Measurements from ENCODE around the gene WFDC9. TPM values are rescaled to one million over a fixed set of nuclear protein-coding genes. Genes with fewer than 3 reads are reported as not detected.
"Not testable (repeated sequence)": the region's sequence is repeated elsewhere in the genome, so short reads cannot be mapped to it uniquely, and the experiment has no call there.

The WFDC9 gene
- total RNA-seq, 1 donor from 2014 or later: not detected

DNA sequence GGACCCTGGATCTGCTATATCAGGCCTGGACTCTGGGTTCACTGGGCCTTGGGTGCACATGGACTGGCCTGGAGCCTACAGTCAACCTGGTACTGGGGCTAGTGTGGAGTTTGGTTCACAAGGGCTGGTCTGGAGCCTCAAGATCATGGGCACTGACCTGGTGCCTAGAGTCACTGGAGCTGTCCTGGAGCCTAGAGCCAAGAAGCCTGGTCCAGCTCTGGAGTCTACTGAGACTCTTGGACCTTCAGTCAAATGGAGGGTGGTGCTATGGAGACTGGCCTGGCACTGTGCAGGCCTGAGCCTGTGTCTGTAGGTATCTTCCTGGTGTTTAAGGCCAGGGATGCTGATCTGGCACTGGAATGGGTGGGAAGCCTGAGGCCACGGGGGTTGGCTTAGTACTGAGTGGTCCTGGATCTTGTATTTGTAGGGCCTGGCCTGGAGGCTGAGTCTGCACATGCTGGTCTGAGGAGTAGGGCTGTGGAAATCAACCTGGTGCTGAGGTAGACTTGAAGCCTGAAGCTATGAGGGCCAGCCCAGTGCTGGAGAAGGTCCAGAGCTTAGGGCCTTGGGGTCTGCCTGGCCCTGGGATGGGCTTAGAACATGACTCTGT lies 16.5 kb upstream of the WFDC9 start:
- H3K4me3 Mint-ChIP-seq: no peak overlapping the region
- H3F3A ChIP-seq (ENCODE audit: low read depth): no peaks in the 10 kb centered on the region
- no peaks in the 10 kb centered on the region for H3K36me3 Mint-ChIP-seq
- no peaks in the 10 kb centered on the region for H3K27me3 ChIP-seq
- H3K4me1 Mint-ChIP-seq: no peaks in the 10 kb centered on the region
- TF ChIP-seq EZH2 (IDR thresholded peaks at IDR 0.05) (no peak), EZH2phosphoT487 (IDR thresholded peaks at IDR 0.05) (no peak)
- TF ChIP-seq, protein P1, sequence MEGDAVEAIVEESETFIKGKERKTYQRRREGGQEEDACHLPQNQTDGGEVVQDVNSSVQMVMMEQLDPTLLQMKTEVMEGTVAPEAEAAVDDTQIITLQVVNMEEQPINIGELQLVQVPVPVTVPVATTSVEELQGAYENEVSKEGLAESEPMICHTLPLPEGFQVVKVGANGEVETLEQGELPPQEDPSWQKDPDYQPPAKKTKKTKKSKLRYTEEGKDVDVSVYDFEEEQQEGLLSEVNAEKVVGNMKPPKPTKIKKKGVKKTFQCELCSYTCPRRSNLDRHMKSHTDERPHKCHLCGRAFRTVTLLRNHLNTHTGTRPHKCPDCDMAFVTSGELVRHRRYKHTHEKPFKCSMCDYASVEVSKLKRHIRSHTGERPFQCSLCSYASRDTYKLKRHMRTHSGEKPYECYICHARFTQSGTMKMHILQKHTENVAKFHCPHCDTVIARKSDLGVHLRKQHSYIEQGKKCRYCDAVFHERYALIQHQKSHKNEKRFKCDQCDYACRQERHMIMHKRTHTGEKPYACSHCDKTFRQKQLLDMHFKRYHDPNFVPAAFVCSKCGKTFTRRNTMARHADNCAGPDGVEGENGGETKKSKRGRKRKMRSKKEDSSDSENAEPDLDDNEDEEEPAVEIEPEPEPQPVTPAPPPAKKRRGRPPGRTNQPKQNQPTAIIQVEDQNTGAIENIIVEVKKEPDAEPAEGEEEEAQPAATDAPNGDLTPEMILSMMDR (IDR thresholded peaks at IDR 0.05): no peak
- H3K9me3 Mint-ChIP-seq: peaks cover 20% of the 10 kb centered on the region
- H3K27ac ChIP-seq: no peak overlapping the region
- H2AFZ ChIP-seq (replicated peaks): no peak overlapping the region
- peaks cover 7% of the 10 kb centered on the region for H3K27me3 Mint-ChIP-seq (ENCODE audit: insufficient read depth, low read depth)
- no peaks in the 10 kb centered on the region for H3K36me3 ChIP-seq
- no peak for DNase-seq (ENCODE audit: low spot score)
- H3K4me1 ChIP-seq: no peaks in the 10 kb centered on the region
- no peak overlapping the region for H3K4me3 ChIP-seq
- H4K20me1 ChIP-seq (ENCODE audit: low read depth): no peaks in the 10 kb centered on the region
- H3K9me3 ChIP-seq (ENCODE audit: low read depth): no peaks in the 10 kb centered on the region
- H3K4me2 ChIP-seq: no peak overlapping the region
- H3K27ac Mint-ChIP-seq: no peak overlapping the region
- no peak overlapping the region for H3K9ac ChIP-seq
- H3K79me2 ChIP-seq (ENCODE audit: low read depth): no peaks in the 10 kb centered on the region

DNA sequence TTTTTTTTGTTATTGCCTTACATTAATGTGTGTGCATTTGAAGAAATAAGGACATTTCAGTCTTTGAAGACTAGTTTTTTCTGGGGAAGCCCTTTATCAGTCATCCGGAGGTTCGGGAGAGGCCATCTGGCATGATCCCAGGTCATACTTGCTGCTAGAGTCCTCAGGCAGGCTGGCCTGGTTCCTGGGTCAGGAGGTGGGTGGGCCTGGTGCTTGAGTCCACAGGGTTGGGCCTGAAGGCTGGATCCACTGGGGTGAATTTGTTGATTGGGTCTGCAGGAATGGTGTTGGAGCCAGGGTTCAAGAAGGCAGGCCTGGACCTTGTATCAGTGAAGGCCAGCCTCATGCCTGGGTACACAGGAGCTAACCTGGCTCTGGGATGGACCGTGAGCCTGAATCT lies 15.8 kb upstream of the WFDC9 start:
- no peak for DNase-seq (ENCODE audit: low spot score)
- H3K36me3 ChIP-seq: no peaks in the 10 kb centered on the region
- H3K4me3 Mint-ChIP-seq: no peak overlapping the region

DNA sequence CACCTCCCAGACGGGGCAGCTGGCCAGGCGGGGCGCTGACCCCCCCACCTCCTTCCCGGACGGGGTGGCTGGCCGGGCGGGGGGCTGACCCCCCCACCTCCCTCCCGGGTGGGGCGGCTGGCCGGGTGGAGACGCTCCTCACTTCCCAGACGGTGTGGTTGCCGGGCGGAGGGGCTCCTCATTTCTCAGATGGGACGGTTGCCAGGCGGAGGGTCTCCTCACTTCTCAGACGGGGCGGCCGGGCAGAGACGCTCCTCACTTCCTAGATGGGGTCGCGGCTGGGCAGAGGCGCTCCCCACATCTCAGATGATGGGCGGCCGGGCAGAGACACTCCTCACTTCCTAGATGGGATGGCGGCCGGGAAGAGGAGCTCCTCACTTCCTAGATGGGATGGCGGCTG lies 14.8 kb upstream of the WFDC9 start:
- not testable (repeated sequence) for H3K27ac Mint-ChIP-seq; H3K36me3 ChIP-seq; H3K27me3 Mint-ChIP-seq (ENCODE audit: insufficient read depth, low read depth); H3K9ac ChIP-seq; H3K4me3 ChIP-seq; DNase-seq (ENCODE audit: low spot score); H3F3A ChIP-seq (ENCODE audit: low read depth); H3K4me1 ChIP-seq; H3K79me2 ChIP-seq (ENCODE audit: low read depth); H3K4me3 Mint-ChIP-seq; H4K20me1 ChIP-seq (ENCODE audit: low read depth); H3K27me3 ChIP-seq; H3K9me3 ChIP-seq (ENCODE audit: low read depth); H3K4me1 Mint-ChIP-seq; H3K27ac ChIP-seq; H2AFZ ChIP-seq (replicated peaks); H3K36me3 Mint-ChIP-seq; H3K4me2 ChIP-seq
- H3K9me3 Mint-ChIP-seq: peaks cover 18% of the 10 kb centered on the region

More for the DNA sequence above, 15.8 kb upstream of the WFDC9 start:
- no peaks in the 10 kb centered on the region for H3F3A ChIP-seq (ENCODE audit: low read depth)
- Mint-ChIP-seq H3K36me3 (no peaks in the 10 kb centered on the region), H3K27ac (no peak overlapping the region), H3K9me3 (peaks cover 20% of the 10 kb centered on the region), H3K4me1 (no peaks in the 10 kb centered on the region), H3K27me3 (ENCODE audit: insufficient read depth, low read depth) (peaks cover 7% of the 10 kb centered on the region)
- no peak overlapping the region for H3K9ac ChIP-seq
- H4K20me1 ChIP-seq (ENCODE audit: low read depth): no peaks in the 10 kb centered on the region
- H3K27ac ChIP-seq: no peak overlapping the region
- TF ChIP-seq EZH2 (IDR thresholded peaks at IDR 0.05) (no peak), EZH2phosphoT487 (IDR thresholded peaks at IDR 0.05) (no peak)
- TF ChIP-seq, protein P1 (IDR thresholded peaks at IDR 0.05): no peak
- no peak overlapping the region for H3K4me3 ChIP-seq
- H2AFZ ChIP-seq (replicated peaks): no peak overlapping the region
- no peaks in the 10 kb centered on the region for H3K27me3 ChIP-seq
- no peaks in the 10 kb centered on the region for H3K9me3 ChIP-seq (ENCODE audit: low read depth)
- no peak overlapping the region for H3K4me2 ChIP-seq
- H3K79me2 ChIP-seq (ENCODE audit: low read depth): no peaks in the 10 kb centered on the region
- no peaks in the 10 kb centered on the region for H3K4me1 ChIP-seq

DNA sequence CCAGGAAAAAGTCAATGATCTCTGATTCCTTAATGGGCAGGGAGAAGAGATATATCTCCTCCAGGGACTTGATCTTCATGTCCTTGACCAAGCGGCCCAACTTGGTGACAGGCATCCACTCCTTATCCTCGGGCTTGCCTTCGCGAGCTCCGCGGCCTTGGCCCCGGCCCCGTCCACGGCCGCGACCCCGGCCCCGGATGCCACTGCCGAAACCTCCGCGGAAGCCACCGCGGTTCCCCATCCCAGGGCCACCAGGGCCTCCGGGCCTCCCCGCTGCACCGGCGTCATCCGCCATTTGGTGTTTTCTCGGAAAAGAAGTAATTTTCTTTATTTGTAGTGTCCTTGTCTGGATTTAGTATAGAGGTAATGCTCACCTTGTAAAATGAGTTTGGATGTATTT lies 10.0 kb upstream of the WFDC9 start:
- H3K4me1 ChIP-seq; H2AFZ ChIP-seq (replicated peaks); H3K4me3 ChIP-seq; H3K36me3 ChIP-seq; H3F3A ChIP-seq (ENCODE audit: low read depth); H3K4me1 Mint-ChIP-seq; H3K27me3 Mint-ChIP-seq (ENCODE audit: insufficient read depth, low read depth); H3K9ac ChIP-seq; DNase-seq (ENCODE audit: low spot score); H3K4me2 ChIP-seq; H3K4me3 Mint-ChIP-seq; H3K9me3 Mint-ChIP-seq; H3K9me3 ChIP-seq (ENCODE audit: low read depth); H3K27ac ChIP-seq; H3K36me3 Mint-ChIP-seq; H3K79me2 ChIP-seq (ENCODE audit: low read depth); H4K20me1 ChIP-seq (ENCODE audit: low read depth); H3K27ac Mint-ChIP-seq; H3K27me3 ChIP-seq: not testable (repeated sequence)
